ENCODE results near the gene TMEM237. TPM values are rescaled to one million over a fixed set of nuclear protein-coding genes. Genes with fewer than 3 reads are reported as not detected.

The TMEM237 gene
- polyA plus RNA-seq, 1 of the 3 experiments (the other 2 are of a cell fraction), result 67.2 TPM

DNA sequence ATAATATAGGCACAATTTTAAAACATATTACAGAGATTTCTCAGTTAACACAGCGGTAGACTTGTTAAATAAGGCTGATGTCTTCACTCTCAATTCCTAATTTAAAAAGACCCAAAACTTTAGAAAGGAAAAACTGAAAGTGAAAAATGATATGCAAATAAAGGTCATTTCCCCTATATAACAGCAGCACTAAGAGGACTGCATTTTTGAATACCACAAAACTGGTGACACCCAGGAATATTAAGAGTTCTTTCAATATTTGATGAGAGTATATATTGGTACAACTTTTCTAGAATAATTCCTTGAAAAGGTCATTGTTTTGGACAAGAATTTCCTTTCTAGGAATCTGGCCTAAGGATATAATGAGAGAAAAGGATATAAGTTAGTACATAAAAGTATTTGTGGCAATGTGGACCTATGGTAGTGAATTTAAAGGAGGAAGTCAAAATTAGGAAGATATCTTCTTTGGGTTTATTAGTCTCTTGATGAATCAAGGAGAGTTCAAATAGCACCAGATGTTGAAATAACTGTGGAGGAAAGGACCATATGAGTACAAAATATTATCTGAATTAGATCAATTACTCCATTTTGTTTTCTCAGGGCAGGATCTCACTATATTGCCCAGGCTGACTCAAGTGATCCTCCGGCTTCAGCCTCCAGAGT, 70.3 kb downstream of the TMEM237 start:
- no peak overlapping the region for H3K4me3 ChIP-seq (ENCODE audit: low read depth in 2 of 2, low read length in 1 of 2)
- POLR2A ChIA-PET, result no interaction called here
- DNase-seq, result no peak
- no peaks in the 10 kb centered on the region for H3K9me3 ChIP-seq
- H3F3A ChIP-seq (replicated peaks; ENCODE audit: insufficient read depth), result no peaks in the 10 kb centered on the region
- TF ChIP-seq FOXM1 (IDR thresholded peaks at IDR 0.05; ENCODE audit: low read depth), result no peak
- no peak for TF ChIP-seq TAF1 (IDR thresholded peaks at IDR 0.05; ENCODE audit: borderline replicate concordance, low read depth, low read length)
- TF ChIP-seq TEAD4 (IDR thresholded peaks at IDR 0.05; ENCODE audit: borderline replicate concordance, insufficient read depth), result no peak
- TF ChIP-seq MXI1 (IDR thresholded peaks at IDR 0.05; ENCODE audit: low read depth, low read length), result no peak
- no peak for TF ChIP-seq EZH2phosphoT487 (IDR thresholded peaks at IDR 0.05; ENCODE audit: borderline replicate concordance, low read depth)
- no peak for TF ChIP-seq EP300 (IDR thresholded peaks at IDR 0.05; ENCODE audit: borderline replicate concordance in 1 of 2, low read depth in 1 of 2, low read length in 1 of 2)
- no peak for TF ChIP-seq CHD2 (IDR thresholded peaks at IDR 0.05; ENCODE audit: low read length, partially characterized antibody)
- no peak for TF ChIP-seq FOXJ3 (CRISPR knock-in tag; IDR thresholded peaks at IDR 0.05)
- no peak for TF ChIP-seq GABPA (IDR thresholded peaks at IDR 0.05; ENCODE audit: low read depth)
- no peak for TF ChIP-seq POLR2AphosphoS5 (IDR thresholded peaks at IDR 0.05; ENCODE audit: low read depth, low read length)
- TF ChIP-seq MEF2A (IDR thresholded peaks at IDR 0.05; ENCODE audit: borderline replicate concordance, low read depth), result no peak
- TF ChIP-seq GATA2 (CRISPR knock-in tag; IDR thresholded peaks at IDR 0.05), result no peak
- TF ChIP-seq, protein P1, sequence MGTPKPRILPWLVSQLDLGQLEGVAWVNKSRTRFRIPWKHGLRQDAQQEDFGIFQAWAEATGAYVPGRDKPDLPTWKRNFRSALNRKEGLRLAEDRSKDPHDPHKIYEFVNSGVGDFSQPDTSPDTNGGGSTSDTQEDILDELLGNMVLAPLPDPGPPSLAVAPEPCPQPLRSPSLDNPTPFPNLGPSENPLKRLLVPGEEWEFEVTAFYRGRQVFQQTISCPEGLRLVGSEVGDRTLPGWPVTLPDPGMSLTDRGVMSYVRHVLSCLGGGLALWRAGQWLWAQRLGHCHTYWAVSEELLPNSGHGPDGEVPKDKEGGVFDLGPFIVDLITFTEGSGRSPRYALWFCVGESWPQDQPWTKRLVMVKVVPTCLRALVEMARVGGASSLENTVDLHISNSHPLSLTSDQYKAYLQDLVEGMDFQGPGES (IDR thresholded peaks at IDR 0.05; ENCODE audit: low read depth, low read length), result no peak
- H3K9ac ChIP-seq, result no peak overlapping the region
- H3K27ac ChIP-seq (ENCODE audit: low read depth in 2 of 2, low read length in 1 of 2), result no peak overlapping the region
- no peaks in the 10 kb centered on the region for H4K20me1 ChIP-seq (ENCODE audit: insufficient read depth)
- H3K4me1 ChIP-seq (ENCODE audit: control insufficient read depth in 1 of 2, insufficient read depth in 2 of 2, low read depth in 1 of 2, low read length in 1 of 2), result no peaks in the 10 kb centered on the region
- no peaks in the 10 kb centered on the region for H3K36me3 ChIP-seq (replicated peaks in 1 of 2; ENCODE audit: control insufficient read depth in 1 of 2, insufficient read depth in 2 of 2, low read length in 1 of 2)
- H3K9me2 ChIP-seq, result no peaks in the 10 kb centered on the region
- no peak overlapping the region for H3K4me2 ChIP-seq
- CTCF ChIA-PET, result no interaction called here
- peak overlapping the region; percentile 31; the same call in 1 of the 2 replicates for H2AFZ ChIP-seq (ENCODE audit: low read depth)
- H3K79me2 ChIP-seq (ENCODE audit: insufficient read depth), result no peaks in the 10 kb centered on the region
- 93% methylated on average over 2 of the region's 2 CpGs for WGBS (ENCODE audit: low lambda C conversion rate)
- H3K27me3 ChIP-seq (ENCODE audit: insufficient read depth), result no peaks in the 10 kb centered on the region

Small RNAs within 50 kb of the gene (small RNA-seq; reads per million reads assigned to genes)
- gene RNU6-651P, result 0 reads per million in 7 experiments

Other genes with a start within 250 kb of the TMEM237 start
- 10.4 and 14.6 TPM in 2 replicates for gene TRAK2, start 192.0 kb downstream of the TMEM237 start, polyA plus RNA-seq (2012; rRNA removed)
- 27.0 and 33.6 TPM in 2 replicates for gene STRADB, start 191.8 kb downstream of the TMEM237 start, polyA plus RNA-seq (2012; rRNA removed)
- gene MPP4, start 55.1 kb upstream of the TMEM237 start, polyA plus RNA-seq (2012; rRNA removed), result 24.4 and 40.7 TPM in 2 replicates
- gene ALS2, start 137.4 kb upstream of the TMEM237 start, polyA plus RNA-seq (2012; rRNA removed), result 11.6 and 18.5 TPM in 2 replicates
- gene CDK15, start 163.0 kb upstream of the TMEM237 start, polyA plus RNA-seq (2012; rRNA removed), result 1.8 and 2.5 TPM in 2 replicates

Measured in SK-N-SH (cell line).